ENCODE data around the gene CDK19.

Gene CDK19

GRCh38 chr6:110654096-110654820 is 161.0 kb downstream of the CDK19 start:
- TF ChIP-seq, protein P1, sequence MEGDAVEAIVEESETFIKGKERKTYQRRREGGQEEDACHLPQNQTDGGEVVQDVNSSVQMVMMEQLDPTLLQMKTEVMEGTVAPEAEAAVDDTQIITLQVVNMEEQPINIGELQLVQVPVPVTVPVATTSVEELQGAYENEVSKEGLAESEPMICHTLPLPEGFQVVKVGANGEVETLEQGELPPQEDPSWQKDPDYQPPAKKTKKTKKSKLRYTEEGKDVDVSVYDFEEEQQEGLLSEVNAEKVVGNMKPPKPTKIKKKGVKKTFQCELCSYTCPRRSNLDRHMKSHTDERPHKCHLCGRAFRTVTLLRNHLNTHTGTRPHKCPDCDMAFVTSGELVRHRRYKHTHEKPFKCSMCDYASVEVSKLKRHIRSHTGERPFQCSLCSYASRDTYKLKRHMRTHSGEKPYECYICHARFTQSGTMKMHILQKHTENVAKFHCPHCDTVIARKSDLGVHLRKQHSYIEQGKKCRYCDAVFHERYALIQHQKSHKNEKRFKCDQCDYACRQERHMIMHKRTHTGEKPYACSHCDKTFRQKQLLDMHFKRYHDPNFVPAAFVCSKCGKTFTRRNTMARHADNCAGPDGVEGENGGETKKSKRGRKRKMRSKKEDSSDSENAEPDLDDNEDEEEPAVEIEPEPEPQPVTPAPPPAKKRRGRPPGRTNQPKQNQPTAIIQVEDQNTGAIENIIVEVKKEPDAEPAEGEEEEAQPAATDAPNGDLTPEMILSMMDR (IDR thresholded peaks at IDR 0.05; ENCODE audit: insufficient read depth, missing control alignments), result no peak
- FAIRE-seq, result no peak
- DNase-seq (ENCODE audit: insufficient read length, low spot score), result no peak

- TF ChIP-seq, protein P1 (IDR thresholded peaks at IDR 0.05; ENCODE audit: insufficient read depth, missing control alignments), result no peak
- DNase-seq (ENCODE audit: insufficient read length, low spot score) (no peak), FAIRE-seq (no peak)
Observed at GRCh38 chr6:110653381-110653780, 161.9 kb downstream of the CDK19 start.

DNA sequence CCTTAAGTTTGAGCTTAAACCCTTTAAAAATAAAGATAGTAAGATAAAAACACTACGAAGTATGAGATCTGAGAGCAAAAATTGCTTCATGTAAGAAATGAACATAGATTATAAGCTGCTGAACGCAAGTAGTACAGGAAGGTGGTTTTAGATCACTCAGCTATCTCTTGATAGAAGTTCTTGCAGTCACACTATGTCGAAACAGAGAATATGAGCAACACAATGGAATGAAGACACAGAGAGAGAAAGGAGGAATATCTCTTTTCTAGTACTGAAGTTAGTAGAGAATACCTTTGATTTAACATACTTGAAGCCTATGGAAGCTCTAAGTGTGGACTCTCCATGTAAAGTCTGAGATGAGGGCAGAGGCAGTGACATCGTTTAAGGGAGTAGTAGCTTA is 162.7 kb downstream of the CDK19 start:
- TF ChIP-seq, protein P1 (IDR thresholded peaks at IDR 0.05; ENCODE audit: insufficient read depth, missing control alignments), result no peak
- DNase-seq (ENCODE audit: insufficient read length, low spot score), result no peak
- FAIRE-seq, result no peak

DNA sequence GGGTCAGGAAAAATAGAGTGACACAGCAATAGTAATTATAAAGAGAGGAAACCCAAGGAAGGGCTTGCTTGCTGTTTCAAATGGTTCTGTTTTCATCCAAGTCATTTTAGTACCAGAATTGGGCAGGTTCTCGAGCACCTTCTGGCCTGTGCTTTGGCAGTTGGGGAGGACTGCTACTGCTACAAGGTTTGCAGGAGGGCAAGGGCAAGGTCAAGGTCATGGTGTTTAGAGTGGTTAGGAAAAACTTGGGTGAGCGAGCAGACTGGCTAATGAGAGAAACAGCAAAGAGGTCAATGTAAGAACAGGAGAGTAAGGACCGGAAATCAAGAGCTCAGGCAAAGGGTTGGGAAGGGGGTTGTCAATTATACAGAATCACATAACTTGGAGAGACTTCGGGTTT is 164.5 kb downstream of the CDK19 start:
- no peak for FAIRE-seq

DNA sequence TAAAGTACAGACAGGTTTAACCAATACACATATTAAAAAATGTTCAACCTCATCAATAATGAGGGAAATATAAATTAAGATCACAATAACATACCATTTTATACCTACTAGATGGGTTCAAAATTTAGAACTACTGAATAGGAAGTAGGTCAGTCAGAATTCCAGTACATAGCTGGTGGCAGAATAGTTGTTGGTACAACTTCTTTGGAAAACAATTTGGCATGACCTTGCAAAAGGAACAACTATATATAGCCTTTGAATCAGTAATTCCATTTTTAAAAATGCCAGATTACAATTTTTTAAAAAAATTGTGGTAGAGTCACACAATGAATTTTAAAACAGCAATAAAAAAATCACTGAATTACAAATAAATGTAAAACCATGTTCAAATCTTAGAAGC is 165.6 kb downstream of the CDK19 start:
- DNase-seq (ENCODE audit: insufficient read length, low spot score) (no peak), FAIRE-seq (no peak)
- TF ChIP-seq, protein P1 (IDR thresholded peaks at IDR 0.05; ENCODE audit: insufficient read depth, missing control alignments), result no peak

More for the DNA sequence above, 164.5 kb downstream of the CDK19 start:
- TF ChIP-seq, protein P1 (IDR thresholded peaks at IDR 0.05; ENCODE audit: insufficient read depth, missing control alignments), result no peak
- no peak for DNase-seq (ENCODE audit: insufficient read length, low spot score)

- no peak for DNase-seq (ENCODE audit: insufficient read length, low spot score)
- FAIRE-seq, result no peak
- TF ChIP-seq, protein P1 (IDR thresholded peaks at IDR 0.05; ENCODE audit: insufficient read depth, missing control alignments), result no peak
Observed at GRCh38 chr6:110646951-110647910, 168.0 kb downstream of the CDK19 start.

DNA sequence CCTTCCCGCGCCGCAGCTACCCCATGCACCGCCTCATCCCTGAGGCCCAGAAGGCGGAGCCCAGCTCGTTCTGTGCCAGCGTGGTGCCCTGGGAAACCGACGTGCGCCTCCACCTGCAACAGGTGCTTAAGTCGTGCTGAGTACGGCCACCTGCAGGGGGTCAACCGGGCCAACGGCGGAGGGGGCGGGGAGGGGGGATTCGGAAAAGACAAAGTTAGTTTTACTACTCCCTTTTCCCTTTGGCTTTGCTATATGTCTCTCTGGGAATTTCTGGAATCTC is 168.9 kb downstream of the CDK19 start:
- no peak for FAIRE-seq
- TF ChIP-seq, protein P1 (IDR thresholded peaks at IDR 0.05; ENCODE audit: insufficient read depth, missing control alignments), result no peak
- DNase-seq (ENCODE audit: insufficient read length, low spot score), result no peak
